ENCODE results near the gene RHBDD3.
"Not testable (repeated sequence)": the region's sequence is repeated elsewhere in the genome, so short reads cannot be mapped to it uniquely, and the experiment has no call there.

The RHBDD3 gene

GRCh38 chr22:29251981-29252911, 15.5 kb downstream of the RHBDD3 start:
- no peak for DNase-seq (ENCODE audit: low read depth in 2 of 2)

- no peak for DNase-seq (ENCODE audit: low read depth in 2 of 2)
Observed at GRCh38 chr22:29251265-29251664, 16.5 kb downstream of the RHBDD3 start.

GRCh38 chr22:29247891-29248290, 19.9 kb downstream of the RHBDD3 start:
- DNase-seq (ENCODE audit: low read depth in 2 of 2): not testable (repeated sequence)

- DNase-seq (ENCODE audit: low read depth in 2 of 2): peak; percentile 37 to 51
Observed at GRCh38 chr22:29245626-29246385, 22.0 kb downstream of the RHBDD3 start.

GRCh38 chr22:29244785-29245625, 22.8 kb downstream of the RHBDD3 start:
- no peak for DNase-seq (ENCODE audit: low read depth in 2 of 2)

- DNase-seq (ENCODE audit: low read depth in 2 of 2): no peak
Observed at GRCh38 chr22:29243874-29244446, 23.8 kb downstream of the RHBDD3 start.

- not testable (repeated sequence) for DNase-seq (ENCODE audit: low read depth in 2 of 2)
Observed at GRCh38 chr22:29240481-29240880, 27.3 kb downstream of the RHBDD3 start.

- no peak for DNase-seq (ENCODE audit: low read depth in 2 of 2)
Observed at GRCh38 chr22:29233277-29233877, 34.4 kb downstream of the RHBDD3 start.

GRCh38 chr22:29231971-29232959, 35.5 kb downstream of the RHBDD3 start:
- DNase-seq (ENCODE audit: low read depth in 2 of 2): no peak

GRCh38 chr22:29230972-29231875, 36.6 kb downstream of the RHBDD3 start:
- no peak for DNase-seq (ENCODE audit: low read depth in 2 of 2)

GRCh38 chr22:29226351-29226981, 41.3 kb downstream of the RHBDD3 start:
- DNase-seq (ENCODE audit: low read depth in 2 of 2): no peak

- no peak for DNase-seq (ENCODE audit: low read depth in 2 of 2)
Observed at GRCh38 chr22:29225422-29226090, 42.2 kb downstream of the RHBDD3 start.

GRCh38 chr22:29224859-29225410, 42.8 kb downstream of the RHBDD3 start:
- no peak for DNase-seq (ENCODE audit: low read depth in 2 of 2)

GRCh38 chr22:29224121-29224858, 43.5 kb downstream of the RHBDD3 start:
- no peak for DNase-seq (ENCODE audit: low read depth in 2 of 2)

GRCh38 chr22:29219881-29220670, 47.7 kb downstream of the RHBDD3 start:
- no peak for DNase-seq (ENCODE audit: low read depth in 2 of 2)

GRCh38 chr22:29219409-29219782, 48.4 kb downstream of the RHBDD3 start:
- DNase-seq (ENCODE audit: low read depth in 2 of 2): not testable (repeated sequence)

Data from stimulated activated CD8-positive, alpha-beta memory T cell treated with anti-CD3 and anti-CD28 coated beads, Interleukin-2, amount 100 ng/mL, for 48 hours (primary cell).